Stimulated activated CD4-positive, alpha-beta T cell treated with anti-CD3 and anti-CD28 coated beads, Interleukin-1b, Interleukin-23, amount 100 ng/mL, for 24 hours (primary cell): Measurements from ENCODE around the gene C11orf98.
"Not testable (repeated sequence)": the region's sequence is repeated elsewhere in the genome, so short reads cannot be mapped to it uniquely, and the experiment has no call there.

Source experiments
- DNase-seq, 4 experiments: peaks; one replicate each; pipeline ENCODE4 v3.0.0-alpha.2; 2020; ENCODE audit warnings: low read depth in 4 of 4, low spot score in 1 of 4

The C11orf98 gene

GRCh38 chr11:62687508-62688396 is 22.7 kb upstream of the C11orf98 start:
- DNase-seq: no peak

- no peak for DNase-seq
Observed at GRCh38 chr11:62682518-62682917, 17.5 kb upstream of the C11orf98 start.

- DNase-seq: no peak
Observed at GRCh38 chr11:62680825-62681240, 15.8 kb upstream of the C11orf98 start.

DNA sequence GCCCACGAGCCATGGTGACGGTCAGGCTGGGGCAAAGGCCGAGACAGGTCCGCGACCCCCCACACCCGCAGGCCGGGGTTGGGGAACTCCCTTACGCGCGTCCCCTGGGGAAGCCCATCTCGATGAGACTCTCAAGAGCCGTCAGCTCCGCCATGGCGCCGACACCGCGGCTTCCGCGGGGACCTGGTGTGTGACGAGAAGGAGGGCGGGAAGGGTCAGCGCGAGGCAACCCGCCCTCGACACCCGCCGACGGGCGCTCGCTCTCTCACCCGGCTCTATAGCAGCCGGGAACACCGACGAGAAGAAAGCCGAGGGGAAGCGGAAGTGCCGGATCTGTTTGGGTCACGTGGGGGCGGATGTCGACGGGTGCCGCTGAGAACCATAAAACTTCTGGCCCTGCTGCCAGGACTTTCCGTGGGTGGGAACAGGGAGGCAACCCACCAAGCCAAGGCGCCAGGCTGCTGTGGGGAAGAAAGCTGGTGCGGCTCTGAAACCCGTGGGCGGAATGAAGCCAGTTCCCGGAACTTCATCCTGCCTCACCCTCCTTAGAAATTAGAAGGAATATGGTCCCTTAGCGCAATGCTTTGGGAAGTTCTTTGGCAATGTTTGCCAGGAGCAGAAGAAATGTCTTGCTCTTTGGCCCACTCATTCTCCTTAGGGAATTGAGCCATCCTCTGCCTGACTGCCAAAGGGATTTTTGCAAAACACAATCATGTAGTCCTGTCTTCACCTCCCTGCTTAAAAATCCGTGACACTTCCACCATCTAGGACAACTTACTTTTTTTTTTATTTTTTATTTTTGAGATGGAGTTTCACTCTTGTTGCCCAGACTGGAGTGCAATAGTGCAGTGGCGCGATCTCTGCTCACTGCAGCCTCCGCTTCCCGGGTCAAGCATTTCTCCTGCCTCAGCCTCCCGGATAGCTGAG is 14.0 kb upstream of the C11orf98 start, which contains the start of gene UBXN1:
Gene UBXN1, minus strand, starts transcription at position 304 of the 927 bp plus-strand sequence. Its CDS starts 150 bp downstream, at position 154.
- peak; percentile 69 to 81 (median 76) for DNase-seq

DNA sequence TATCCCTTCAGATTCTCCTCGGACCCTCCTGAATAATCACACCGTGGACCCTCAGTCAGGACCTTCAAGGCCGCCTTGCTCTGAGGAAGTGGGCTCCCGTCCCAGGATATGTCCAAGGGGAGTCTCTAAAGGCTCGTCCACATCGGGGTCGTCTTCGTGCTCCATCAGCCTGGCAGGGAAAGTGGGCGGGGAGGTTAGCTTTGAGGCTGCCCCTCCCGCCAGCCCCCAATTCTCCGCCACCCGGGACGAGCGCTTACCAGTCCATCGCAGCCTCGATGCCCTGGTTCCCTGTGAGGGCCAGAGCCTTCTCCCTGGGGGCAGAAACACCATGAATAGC is 13.4 kb upstream of the C11orf98 start:
- no peak for DNase-seq

- no peak for DNase-seq
Observed at GRCh38 chr11:62677714-62678113, 12.7 kb upstream of the C11orf98 start.

- DNase-seq: no peak
Observed at GRCh38 chr11:62677156-62677555, 12.1 kb upstream of the C11orf98 start.

GRCh38 chr11:62676698-62677097 is 11.7 kb upstream of the C11orf98 start:
- DNase-seq: no peak

- DNase-seq: not testable (repeated sequence)
Observed at GRCh38 chr11:62675415-62675814, 10.4 kb upstream of the C11orf98 start.

DNA sequence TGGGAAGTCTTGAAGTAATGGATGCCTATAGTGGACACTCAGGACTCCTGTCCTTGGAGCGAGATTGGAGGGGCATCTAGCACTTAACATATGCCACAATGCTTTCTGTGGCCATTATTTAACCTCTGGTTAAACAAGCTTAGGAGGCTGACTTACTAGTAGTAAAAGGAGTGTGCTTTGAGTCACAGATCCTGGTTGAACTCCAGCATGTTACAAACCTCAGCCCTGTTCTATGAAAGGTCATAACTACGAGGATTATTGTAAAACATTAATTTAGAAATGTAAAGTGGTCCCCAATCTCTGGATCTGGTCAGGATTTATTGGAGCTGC is 8.2 kb upstream of the C11orf98 start:
- DNase-seq: no peak

DNA sequence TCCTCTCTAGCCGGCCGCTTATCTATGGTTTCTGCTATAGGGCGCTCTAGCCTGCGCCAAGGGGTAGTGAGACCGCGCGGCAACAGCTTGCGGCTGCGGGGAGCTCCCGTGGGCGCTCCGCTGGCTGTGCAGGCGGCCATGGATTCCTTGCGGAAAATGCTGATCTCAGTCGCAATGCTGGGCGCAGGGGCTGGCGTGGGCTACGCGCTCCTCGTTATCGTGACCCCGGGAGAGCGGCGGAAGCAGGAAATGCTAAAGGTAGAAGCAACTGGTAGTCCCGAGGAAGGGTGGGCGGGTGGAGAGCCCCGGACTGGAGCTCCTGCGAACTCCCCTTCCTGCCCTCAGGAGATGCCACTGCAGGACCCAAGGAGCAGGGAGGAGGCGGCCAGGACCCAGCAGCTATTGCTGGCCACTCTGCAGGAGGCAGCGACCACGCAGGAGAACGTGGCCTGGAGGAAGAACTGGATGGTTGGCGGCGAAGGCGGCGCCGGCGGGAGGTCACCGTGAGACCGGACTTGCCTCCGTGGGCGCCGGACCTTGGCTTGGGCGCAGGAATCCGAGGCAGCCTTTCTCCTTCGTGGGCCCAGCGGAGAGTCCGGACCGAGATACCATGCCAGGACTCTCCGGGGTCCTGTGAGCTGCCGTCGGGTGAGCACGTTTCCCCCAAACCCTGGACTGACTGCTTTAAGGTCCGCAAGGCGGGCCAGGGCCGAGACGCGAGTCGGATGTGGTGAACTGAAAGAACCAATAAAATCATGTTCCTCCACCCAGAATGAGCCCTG is 6.8 kb upstream of the C11orf98 start, which contains the start of the genes LBHD1 and UQCC3:
Gene LBHD1, minus strand, starts transcription at position 660 of the 782 bp plus-strand sequence. CDS start 2,236 bp downstream, outside the sequence.
Gene UQCC3, plus strand, starts transcription at position 66 of the 782 bp plus-strand sequence. Its CDS starts 73 bp downstream, at position 139.
- peak in 3 of 4 experiments; percentile 59 to 71 (median 61) for DNase-seq

DNA sequence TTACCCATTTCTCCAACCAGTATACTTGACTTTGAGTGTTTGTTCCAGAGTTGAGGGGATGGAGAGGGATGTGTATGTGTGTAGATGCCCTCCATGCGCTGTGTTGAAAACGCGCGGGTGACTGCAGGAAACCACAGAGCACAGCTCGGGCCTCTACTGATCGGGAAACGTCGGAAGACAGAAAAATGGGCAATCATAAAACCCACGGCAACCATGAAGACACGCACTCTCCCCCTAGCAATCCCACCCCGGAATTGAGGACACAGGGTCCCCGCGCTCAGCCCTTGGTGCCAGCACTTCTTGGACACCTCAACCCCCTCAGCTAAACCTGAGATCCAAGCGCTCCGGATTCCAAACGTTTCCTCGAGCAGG is 6.2 kb upstream of the C11orf98 start:
- DNase-seq: no peak

- no peak for DNase-seq
Observed at GRCh38 chr11:62669420-62670161, 4.6 kb upstream of the C11orf98 start.

DNA sequence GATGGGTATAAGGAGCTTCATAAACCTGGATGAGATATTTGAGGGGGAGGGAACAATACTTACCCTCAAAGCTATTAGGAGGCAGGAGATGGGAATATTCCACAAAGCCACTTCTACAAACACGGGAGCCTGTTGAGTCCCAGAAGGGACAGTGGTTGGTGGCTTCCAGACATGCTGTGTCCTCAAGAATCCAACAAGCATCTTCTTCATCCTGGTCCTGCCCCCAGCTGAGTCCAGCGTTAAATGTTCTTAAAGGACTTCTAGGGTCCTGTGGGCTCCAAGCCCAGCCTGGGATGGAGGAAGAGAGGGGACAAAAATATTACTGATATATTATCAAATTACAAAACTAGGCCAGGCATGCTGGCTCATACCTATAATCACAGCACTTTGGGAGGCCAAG is 2.5 kb upstream of the C11orf98 start:
- no peak for DNase-seq

- no peak for DNase-seq
Observed at GRCh38 chr11:62666259-62666926, 1.4 kb upstream of the C11orf98 start.

DNA sequence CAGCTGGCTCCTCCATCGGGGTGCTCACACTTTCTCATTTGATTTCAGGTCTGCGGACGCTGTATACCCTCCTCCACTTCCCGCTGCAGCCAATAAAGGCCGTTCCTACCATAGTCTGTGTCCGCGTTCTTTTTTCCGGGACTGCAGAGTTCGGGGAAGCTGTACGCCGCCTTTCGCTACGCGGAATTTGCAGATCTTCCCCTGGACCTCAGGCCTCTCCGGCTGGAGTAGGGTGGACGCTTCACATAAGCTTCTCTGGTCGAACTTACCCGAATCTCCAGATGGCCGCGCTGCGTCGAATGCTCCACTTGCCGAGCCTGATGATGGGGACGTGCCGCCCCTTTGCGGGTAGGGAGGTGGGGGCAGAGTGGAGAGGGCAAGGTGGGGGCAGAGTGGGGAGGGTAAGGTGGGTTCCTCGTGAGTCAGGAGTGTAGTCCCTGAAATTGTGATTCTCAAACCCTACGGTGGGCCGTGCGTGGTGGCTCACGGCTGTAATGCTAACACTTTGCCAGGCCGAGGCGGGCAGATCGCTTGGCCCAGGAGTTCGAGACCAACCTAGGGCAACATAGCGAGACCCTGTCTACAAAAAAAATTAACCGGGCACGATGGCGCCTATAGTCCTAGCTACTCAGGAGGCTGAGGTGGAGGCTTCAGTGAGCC is 719 bp upstream of the C11orf98 start:
- peak in 1 of 4 experiments; percentile 45 for DNase-seq

DNA sequence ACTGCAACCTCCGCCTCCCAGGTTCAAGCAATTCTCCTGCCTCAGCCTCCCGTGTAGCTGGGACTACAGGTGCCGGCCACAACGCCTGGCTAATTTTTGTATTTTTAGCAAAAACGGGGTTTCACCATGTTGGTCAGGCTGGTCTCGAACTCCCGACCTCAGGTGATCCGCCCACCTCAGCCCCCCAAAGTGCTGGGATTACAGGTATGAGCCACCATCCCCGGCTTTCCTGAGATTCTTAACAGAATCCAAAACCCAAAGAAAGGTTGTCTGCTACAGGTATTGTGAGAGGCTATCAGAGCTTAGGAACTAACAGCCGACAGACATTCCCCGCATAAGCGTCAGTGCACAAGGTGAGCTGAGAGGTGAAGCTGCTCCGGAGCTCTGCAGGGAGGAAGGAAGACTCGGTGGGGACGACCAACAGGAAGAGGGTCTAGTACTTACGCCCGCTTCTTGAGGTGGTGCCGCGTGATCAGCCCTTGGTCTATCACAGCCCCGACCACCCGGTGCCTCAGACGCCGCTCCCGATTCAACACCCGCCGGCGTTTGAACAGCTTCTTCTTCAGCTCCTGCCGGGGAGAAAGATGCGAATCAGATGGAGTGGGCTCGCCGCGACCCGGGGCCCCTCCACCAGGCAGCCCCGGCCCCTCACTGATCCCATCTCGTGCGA is 470 bp downstream of the C11orf98 start:
- no peak for DNase-seq

DNA sequence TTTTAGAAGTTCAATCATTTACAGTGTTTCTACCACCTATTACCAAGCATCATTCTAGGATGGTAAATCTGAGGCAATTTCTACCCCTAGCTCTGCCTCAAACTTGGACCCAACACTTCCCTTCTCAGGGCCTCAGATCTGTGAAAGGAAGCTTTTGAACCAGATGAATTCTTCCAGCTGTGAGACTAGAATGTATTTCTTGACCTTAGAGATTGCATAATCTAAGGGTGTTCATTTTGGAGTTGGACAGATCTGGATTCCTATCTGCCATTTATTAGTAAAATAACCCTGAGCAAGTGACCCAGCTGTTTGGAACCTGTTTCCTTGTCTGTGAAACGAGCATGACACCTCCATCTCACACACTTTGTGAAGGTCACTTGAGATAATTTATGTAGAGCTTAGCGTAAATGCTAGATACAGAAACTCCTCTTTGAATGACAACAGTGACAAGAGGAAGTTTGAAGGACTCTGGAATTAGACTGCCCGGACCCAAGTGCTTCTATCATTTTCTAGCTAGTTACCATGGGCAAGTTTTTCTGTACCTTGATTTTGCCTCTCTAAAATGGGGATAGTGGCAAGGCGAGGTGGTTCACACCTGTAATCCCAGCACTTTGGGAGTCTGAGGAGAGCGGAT is 8.1 kb downstream of the C11orf98 start:
- no peak for DNase-seq
